Stimulated activated naive CD4-positive, alpha-beta T cell (primary cell): ENCODE results near the gene RNF180.
"Not testable (repeated sequence)": the region's sequence is repeated elsewhere in the genome, so short reads cannot be mapped to it uniquely, and the experiment has no call there.

Source experiments
- DNase-seq, 6 experiments: peaks; one replicate each; lab custom pipeline; 2025; lab: John Stamatoyannopoulos, UW

Gene RNF180

GRCh38 chr5:64397552-64397951 lies 231.9 kb downstream of the RNF180 start:
- DNase-seq = no peak

GRCh38 chr5:64398735-64399134 lies 233.1 kb downstream of the RNF180 start:
- not testable (repeated sequence) for DNase-seq

GRCh38 chr5:64407103-64407825 lies 241.6 kb downstream of the RNF180 start:
- not testable (repeated sequence) for DNase-seq

GRCh38 chr5:64417390-64417789 lies 251.7 kb downstream of the RNF180 start:
- DNase-seq = no peak

- no peak for DNase-seq
These were observed 252.4 kb downstream of the RNF180 start for GRCh38 chr5:64418013-64418412.
